Neural cell (in vitro differentiated cells): ENCODE measurements around the gene ZNF300.

Source experiments
- CTCF ChIP-seq: fragments of 450-650 bp; IDR thresholded peaks from 2 replicates; pipeline ENCODE4 v1.5.1; 2014; ENCODE audit warnings: antibody characterized with exemption, mild to moderate bottlenecking, moderate library complexity; ENCODE audit not compliant: poor library complexity, severe bottlenecking
- EP300 ChIP-seq: fragments of 450-650 bp; conservative IDR thresholded peaks from 2 replicates; pipeline ENCODE4 v1.6.1; 2014; ENCODE audit warnings: antibody characterized with exemption, mild to moderate bottlenecking, moderate library complexity; ENCODE audit not compliant: poor library complexity, severe bottlenecking
- EZH2 ChIP-seq: fragments of 200-600, 300-800 bp; shearing (Covaris generic), sonication (generic); IDR thresholded peaks from 2 replicates; pipeline ENCODE4 v1.6.1; 2014; ENCODE audit warnings: antibody characterized with exemption, low read length, borderline replicate concordance, mild to moderate bottlenecking; ENCODE audit not compliant: insufficient read depth, poor library complexity, severe bottlenecking
- MXI1 ChIP-seq: fragments of 450-650 bp; conservative IDR thresholded peaks from 2 replicates; pipeline ENCODE4 v1.6.1; 2014; ENCODE audit warnings: antibody characterized with exemption, mild to moderate bottlenecking; ENCODE audit not compliant: poor library complexity, severe bottlenecking
- POLR2AphosphoS5 ChIP-seq: IDR thresholded peaks from 2 replicates; pipeline ENCODE4 v1.6.1; 2012
- RAD21 ChIP-seq: fragments of 450-650 bp; conservative IDR thresholded peaks from 2 replicates; pipeline ENCODE4 v1.6.1; 2014; ENCODE audit warnings: antibody characterized with exemption, mild to moderate bottlenecking, moderate library complexity
- REST ChIP-seq: IDR thresholded peaks from 2 replicates; pipeline ENCODE4 v1.6.1; 2012; ENCODE audit warnings: borderline replicate concordance
- SMC3 ChIP-seq: fragments of 450-650 bp; conservative IDR thresholded peaks from 2 replicates; pipeline ENCODE4 v1.6.1; 2014; ENCODE audit warnings: antibody characterized with exemption, mild to moderate bottlenecking, moderate library complexity; ENCODE audit not compliant: poor library complexity
- TAF1 ChIP-seq: IDR thresholded peaks from 2 replicates; pipeline ENCODE4 v1.6.1; 2012; ENCODE audit warnings: low read depth

DNA sequence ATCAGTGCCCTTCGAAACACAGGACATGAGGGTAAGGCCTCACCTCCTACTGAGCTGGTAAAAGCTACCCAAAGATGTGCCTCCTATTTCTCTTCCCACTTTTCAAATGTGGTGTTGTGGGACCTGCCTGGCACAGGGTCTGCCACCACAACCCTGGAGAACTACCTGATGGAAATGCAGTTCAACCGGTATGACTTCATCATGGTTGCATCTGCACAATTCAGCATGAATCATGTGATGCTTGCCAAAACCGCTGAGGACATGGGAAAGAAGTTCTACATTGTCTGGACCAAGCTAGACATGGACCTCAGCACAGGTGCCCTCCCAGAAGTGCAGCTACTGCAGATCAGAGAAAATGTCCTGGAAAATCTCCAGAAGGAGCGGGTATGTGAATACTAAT, 56.5 kb downstream of the ZNF300 start:
- TF ChIP-seq EZH2: no peak
- TF ChIP-seq CTCF: no peak
- no peak for TF ChIP-seq POLR2AphosphoS5
- TF ChIP-seq RAD21: no peak
- TF ChIP-seq TAF1: no peak
- no peak for TF ChIP-seq REST
- no peak for TF ChIP-seq SMC3
- TF ChIP-seq EP300: no peak
- TF ChIP-seq MXI1: no peak
